WTC11 (cell line): Measurements from ENCODE around the gene SLC30A3. TPM values are rescaled to one million over a fixed set of nuclear protein-coding genes. Genes with fewer than 3 reads are reported as not detected.
A peak's percentile ranks its signal among the peaks of the same experiment; 100 is the strongest.

ENCODE experiments used
- ATAC-seq: fragments of 200-7000 bp; cut with Tn5 transposase; 2 replicates; pipeline ENCODE4 v1.10.0; 2021; ENCODE audit warnings: mild to moderate bottlenecking, moderate library complexity
- CTCF ChIA-PET: fragments of 300-600 bp; sonication (Branson Sonifier 250); formaldehyde crosslinking; loops from one replicate; lab custom pipeline; 2021; ENCODE audit warnings: antibody characterized with exemption; lab: Charles Lee
- POLR2A ChIA-PET: fragments of 350-600 bp; sonication (Branson Sonifier 250); formaldehyde crosslinking; loops from one replicate; lab custom pipeline; 2021; ENCODE audit warnings: antibody characterized with exemption; lab: Charles Lee
- DNase-seq: peaks from one replicate; pipeline ENCODE4 v3.0.0; 2021; ENCODE audit warnings: low spot score
- H3K27ac Mint-ChIP-seq: 2 replicates; pipeline ENCODE4 v1.8.0; 2021; ENCODE audit warnings: mixed read lengths
- H3K27me3 Mint-ChIP-seq: 2 replicates; pipeline ENCODE4 v1.8.0; 2021; ENCODE audit warnings: low read depth, mild to moderate bottlenecking, moderate library complexity, mixed read lengths
- H3K36me3 Mint-ChIP-seq: 2 replicates; pipeline ENCODE4 v1.8.0; 2021; ENCODE audit warnings: mixed read lengths
- H3K4me1 Mint-ChIP-seq: 2 replicates; pipeline ENCODE4 v1.8.0; 2022; ENCODE audit warnings: mixed read lengths
- H3K4me3 Mint-ChIP-seq: 2 replicates; pipeline ENCODE4 v1.8.0; 2021; ENCODE audit warnings: mild to moderate bottlenecking, moderate library complexity, mixed read lengths
- H3K9me3 Mint-ChIP-seq: 2 replicates; pipeline ENCODE4 v1.8.0; 2021; ENCODE audit warnings: mixed read lengths
- FOXP1 ChIP-seq: sonication (generic); formaldehyde crosslinking; IDR thresholded peaks from 2 replicates; pipeline ENCODE4 v1.8.0; 2022; ENCODE audit warnings: missing genetic modification reagents, mild to moderate bottlenecking, moderate library complexity, borderline replicate concordance
- IRF1 ChIP-seq: sonication (generic); formaldehyde crosslinking; IDR thresholded peaks from 2 replicates; pipeline ENCODE4 v1.8.0; 2023; ENCODE audit warnings: missing genetic modification reagents
- NFATC4 ChIP-seq: fragments of 250-450 bp; sonication (Bioruptor Pico); IDR thresholded peaks from 2 replicates; pipeline ENCODE4 v1.9.0; 2021; ENCODE audit warnings: mild to moderate bottlenecking
- OVOL2 ChIP-seq: fragments of 250-450 bp; sonication (Bioruptor Pico); IDR thresholded peaks from 2 replicates; pipeline ENCODE4 v1.9.0; 2021; ENCODE audit warnings: mild to moderate bottlenecking, borderline replicate concordance
- ZBTB21 ChIP-seq: sonication (generic); formaldehyde crosslinking; IDR thresholded peaks from 2 replicates; pipeline ENCODE4 v1.8.1; 2023; ENCODE audit warnings: mild to moderate bottlenecking, missing genetic modification reagents, borderline replicate concordance
- ZNF232 ChIP-seq: sonication (generic); formaldehyde crosslinking; IDR thresholded peaks from 2 replicates; pipeline ENCODE4 v1.8.0; 2022; ENCODE audit warnings: mild to moderate bottlenecking, missing genetic modification reagents
- ZNF396 ChIP-seq: fragments of 250-450 bp; sonication (Bioruptor Pico); IDR thresholded peaks from 2 replicates; pipeline ENCODE4 v1.8.0; 2021; ENCODE audit warnings: mild to moderate bottlenecking, moderate library complexity, borderline replicate concordance
- total RNA-seq: library from RNA; stranded (reverse); gene quantifications from 3 replicates; pipeline ENCODE4 v1.2.3, GENCODE V29; 2021
- TF ChIP-seq, protein P1 (sequence below): sonication (generic); formaldehyde crosslinking; conservative IDR thresholded peaks from 2 replicates; pipeline ENCODE4 v1.8.1; 2023; ENCODE audit warnings: mild to moderate bottlenecking, low read depth, missing genetic modification reagents, moderate library complexity
- TF ChIP-seq, protein P2 (sequence below): fragments of 250-450 bp; sonication (Bioruptor Pico); IDR thresholded peaks from 2 replicates; pipeline ENCODE4 v1.9.0; 2021; ENCODE audit warnings: mild to moderate bottlenecking
- TF ChIP-seq, protein P3 (sequence below): sonication (generic); formaldehyde crosslinking; IDR thresholded peaks from 2 replicates; pipeline ENCODE4 v1.8.0; 2022; ENCODE audit warnings: missing genetic modification reagents

The SLC30A3 gene
- total RNA-seq, 1 experiment from 2014 or later, result 8.9 TPM

DNA sequence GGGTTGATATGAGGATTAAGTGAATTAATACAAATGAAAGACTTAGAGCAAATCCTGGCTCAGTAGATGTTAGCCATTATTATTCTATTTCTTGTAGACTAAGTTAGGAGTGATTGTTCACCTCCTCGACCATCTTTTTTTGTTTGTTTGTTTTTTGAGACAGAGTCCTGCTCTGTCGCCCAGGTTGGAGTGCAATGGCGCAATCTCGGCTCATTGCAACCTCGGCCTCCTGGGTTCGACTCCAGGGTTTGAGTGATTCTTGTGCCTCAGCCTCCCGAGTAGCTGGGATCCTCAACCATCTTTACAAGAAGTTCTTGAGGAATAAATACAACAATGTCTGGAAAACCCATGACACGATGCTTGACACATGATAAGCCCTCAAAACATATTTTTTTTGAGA is 32.1 kb upstream of the SLC30A3 start:
- ChIA-PET CTCF (interaction anchor here (0.6 to 7.9 kb wide), 4 partner anchors 8 to 46 kb away, joined by 3 to 153 read pairs (median 46); partner anchors contain the start of gene TRIM54), POLR2A (interaction anchor here (0.6 kb wide), 1 partner anchor 23 kb away, joined by 4 read pairs; no protein-coding TSS in a partner anchor)
- no peak for ATAC-seq
- no peaks in the 10 kb centered on the region for H3K27me3 Mint-ChIP-seq
- H3K4me1 Mint-ChIP-seq, result peaks cover 12% of the 10 kb centered on the region
- no peaks in the 10 kb centered on the region for H3K9me3 Mint-ChIP-seq
- no peak for DNase-seq
- H3K27ac Mint-ChIP-seq, result no peak overlapping the region
- H3K36me3 Mint-ChIP-seq, result no peaks in the 10 kb centered on the region
- TF ChIP-seq ZNF232 (CRISPR knock-in tag) (no peak), ZNF396 (CRISPR knock-in tag) (no peak), NFATC4 (CRISPR knock-in tag) (no peak), ZBTB21 (CRISPR knock-in tag) (no peak), FOXP1 (CRISPR knock-in tag) (no peak), IRF1 (no peak)
- TF ChIP-seq, protein P1, sequence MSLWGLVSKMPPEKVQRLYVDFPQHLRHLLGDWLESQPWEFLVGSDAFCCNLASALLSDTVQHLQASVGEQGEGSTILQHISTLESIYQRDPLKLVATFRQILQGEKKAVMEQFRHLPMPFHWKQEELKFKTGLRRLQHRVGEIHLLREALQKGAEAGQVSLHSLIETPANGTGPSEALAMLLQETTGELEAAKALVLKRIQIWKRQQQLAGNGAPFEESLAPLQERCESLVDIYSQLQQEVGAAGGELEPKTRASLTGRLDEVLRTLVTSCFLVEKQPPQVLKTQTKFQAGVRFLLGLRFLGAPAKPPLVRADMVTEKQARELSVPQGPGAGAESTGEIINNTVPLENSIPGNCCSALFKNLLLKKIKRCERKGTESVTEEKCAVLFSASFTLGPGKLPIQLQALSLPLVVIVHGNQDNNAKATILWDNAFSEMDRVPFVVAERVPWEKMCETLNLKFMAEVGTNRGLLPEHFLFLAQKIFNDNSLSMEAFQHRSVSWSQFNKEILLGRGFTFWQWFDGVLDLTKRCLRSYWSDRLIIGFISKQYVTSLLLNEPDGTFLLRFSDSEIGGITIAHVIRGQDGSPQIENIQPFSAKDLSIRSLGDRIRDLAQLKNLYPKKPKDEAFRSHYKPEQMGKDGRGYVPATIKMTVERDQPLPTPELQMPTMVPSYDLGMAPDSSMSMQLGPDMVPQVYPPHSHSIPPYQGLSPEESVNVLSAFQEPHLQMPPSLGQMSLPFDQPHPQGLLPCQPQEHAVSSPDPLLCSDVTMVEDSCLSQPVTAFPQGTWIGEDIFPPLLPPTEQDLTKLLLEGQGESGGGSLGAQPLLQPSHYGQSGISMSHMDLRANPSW (CRISPR knock-in tag), result no peak
- TF ChIP-seq, protein P2, sequence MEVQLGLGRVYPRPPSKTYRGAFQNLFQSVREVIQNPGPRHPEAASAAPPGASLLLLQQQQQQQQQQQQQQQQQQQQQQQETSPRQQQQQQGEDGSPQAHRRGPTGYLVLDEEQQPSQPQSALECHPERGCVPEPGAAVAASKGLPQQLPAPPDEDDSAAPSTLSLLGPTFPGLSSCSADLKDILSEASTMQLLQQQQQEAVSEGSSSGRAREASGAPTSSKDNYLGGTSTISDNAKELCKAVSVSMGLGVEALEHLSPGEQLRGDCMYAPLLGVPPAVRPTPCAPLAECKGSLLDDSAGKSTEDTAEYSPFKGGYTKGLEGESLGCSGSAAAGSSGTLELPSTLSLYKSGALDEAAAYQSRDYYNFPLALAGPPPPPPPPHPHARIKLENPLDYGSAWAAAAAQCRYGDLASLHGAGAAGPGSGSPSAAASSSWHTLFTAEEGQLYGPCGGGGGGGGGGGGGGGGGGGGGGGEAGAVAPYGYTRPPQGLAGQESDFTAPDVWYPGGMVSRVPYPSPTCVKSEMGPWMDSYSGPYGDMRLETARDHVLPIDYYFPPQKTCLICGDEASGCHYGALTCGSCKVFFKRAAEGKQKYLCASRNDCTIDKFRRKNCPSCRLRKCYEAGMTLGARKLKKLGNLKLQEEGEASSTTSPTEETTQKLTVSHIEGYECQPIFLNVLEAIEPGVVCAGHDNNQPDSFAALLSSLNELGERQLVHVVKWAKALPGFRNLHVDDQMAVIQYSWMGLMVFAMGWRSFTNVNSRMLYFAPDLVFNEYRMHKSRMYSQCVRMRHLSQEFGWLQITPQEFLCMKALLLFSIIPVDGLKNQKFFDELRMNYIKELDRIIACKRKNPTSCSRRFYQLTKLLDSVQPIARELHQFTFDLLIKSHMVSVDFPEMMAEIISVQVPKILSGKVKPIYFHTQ (CRISPR knock-in tag), result no peak
- no peak overlapping the region for H3K4me3 Mint-ChIP-seq

DNA sequence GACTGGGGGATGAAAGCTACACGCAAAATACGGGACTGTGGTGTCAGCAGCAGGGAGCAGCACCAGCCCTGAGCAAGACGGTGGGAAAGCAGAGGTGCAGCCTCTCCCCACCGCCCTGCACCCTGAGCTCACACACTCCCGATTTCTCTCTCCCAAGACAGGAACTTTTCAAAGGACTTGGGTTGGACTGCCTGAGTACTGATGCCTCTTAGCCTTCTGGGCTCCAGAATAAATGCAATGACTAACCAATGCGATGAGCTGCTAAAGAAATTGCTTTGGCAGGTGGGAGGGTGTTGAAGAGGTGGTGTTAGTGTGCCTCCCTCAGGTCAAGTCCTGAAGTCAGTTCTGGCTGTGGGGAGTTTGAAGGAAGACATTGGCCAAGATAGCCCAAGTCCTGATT is 29.0 kb upstream of the SLC30A3 start:
- H3K27ac Mint-ChIP-seq, result no peak overlapping the region

More for the DNA sequence above, 29.0 kb upstream of the SLC30A3 start:
- ChIA-PET POLR2A (interaction anchor here (0.6 to 1.5 kb wide), 6 partner anchors 10 to 209 kb away, joined by 3 to 6 read pairs (median 3); partner anchors contain the start of gene TRIM54), CTCF (interaction anchor here (0.6 to 7.9 kb wide), 33 partner anchors 11 to 330 kb away, joined by 3 to 153 read pairs (median 5); partner anchors contain the start of genes ATRAID, KHK, PREB and SLC30A3)
- DNase-seq (peak; percentile 35), ATAC-seq (peak; percentile 95)
- TF ChIP-seq OVOL2 (CRISPR knock-in tag), result no peak
- TF ChIP-seq, protein P3, sequence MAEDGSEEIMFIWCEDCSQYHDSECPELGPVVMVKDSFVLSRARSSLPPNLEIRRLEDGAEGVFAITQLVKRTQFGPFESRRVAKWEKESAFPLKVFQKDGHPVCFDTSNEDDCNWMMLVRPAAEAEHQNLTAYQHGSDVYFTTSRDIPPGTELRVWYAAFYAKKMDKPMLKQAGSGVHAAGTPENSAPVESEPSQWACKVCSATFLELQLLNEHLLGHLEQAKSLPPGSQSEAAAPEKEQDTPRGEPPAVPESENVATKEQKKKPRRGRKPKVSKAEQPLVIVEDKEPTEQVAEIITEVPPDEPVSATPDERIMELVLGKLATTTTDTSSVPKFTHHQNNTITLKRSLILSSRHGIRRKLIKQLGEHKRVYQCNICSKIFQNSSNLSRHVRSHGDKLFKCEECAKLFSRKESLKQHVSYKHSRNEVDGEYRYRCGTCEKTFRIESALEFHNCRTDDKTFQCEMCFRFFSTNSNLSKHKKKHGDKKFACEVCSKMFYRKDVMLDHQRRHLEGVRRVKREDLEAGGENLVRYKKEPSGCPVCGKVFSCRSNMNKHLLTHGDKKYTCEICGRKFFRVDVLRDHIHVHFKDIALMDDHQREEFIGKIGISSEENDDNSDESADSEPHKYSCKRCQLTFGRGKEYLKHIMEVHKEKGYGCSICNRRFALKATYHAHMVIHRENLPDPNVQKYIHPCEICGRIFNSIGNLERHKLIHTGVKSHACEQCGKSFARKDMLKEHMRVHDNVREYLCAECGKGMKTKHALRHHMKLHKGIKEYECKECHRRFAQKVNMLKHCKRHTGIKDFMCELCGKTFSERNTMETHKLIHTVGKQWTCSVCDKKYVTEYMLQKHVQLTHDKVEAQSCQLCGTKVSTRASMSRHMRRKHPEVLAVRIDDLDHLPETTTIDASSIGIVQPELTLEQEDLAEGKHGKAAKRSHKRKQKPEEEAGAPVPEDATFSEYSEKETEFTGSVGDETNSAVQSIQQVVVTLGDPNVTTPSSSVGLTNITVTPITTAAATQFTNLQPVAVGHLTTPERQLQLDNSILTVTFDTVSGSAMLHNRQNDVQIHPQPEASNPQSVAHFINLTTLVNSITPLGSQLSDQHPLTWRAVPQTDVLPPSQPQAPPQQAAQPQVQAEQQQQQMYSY (CRISPR knock-in tag), result peak; percentile 42; the same call in 1 of the 2 replicates
- Mint-ChIP-seq H3K27me3 (no peaks in the 10 kb centered on the region), H3K9me3 (no peaks in the 10 kb centered on the region), H3K36me3 (no peaks in the 10 kb centered on the region), H3K4me1 (peaks cover 18% of the 10 kb centered on the region), H3K4me3 (peak overlapping the region; percentile 29)
